ENCODE measurements around the gene TCN1.
"Not testable (repeated sequence)": the region's sequence is repeated elsewhere in the genome, so short reads cannot be mapped to it uniquely, and the experiment has no call there.

TCN1 gene

GRCh38 chr11:59847626-59848025, 18.7 kb downstream of the TCN1 start:
- in situ Hi-C loops (cut with HindIII; ENCODE audit: low pct_unique_long_range_greater_than_20kb, low sequenced_read_pairs): no loop called here
- no peak for TF ChIP-seq JUND (IDR thresholded peaks at IDR 0.05; ENCODE audit: low read depth)
- no peak for DNase-seq (ENCODE audit: low read depth in 1 of 2, low spot score in 1 of 2)

GRCh38 chr11:59846556-59846955, 19.7 kb downstream of the TCN1 start:
- no peak for TF ChIP-seq JUND (IDR thresholded peaks at IDR 0.05; ENCODE audit: low read depth)
- in situ Hi-C loops (cut with HindIII; ENCODE audit: low pct_unique_long_range_greater_than_20kb, low sequenced_read_pairs): no loop called here
- no peak for DNase-seq (ENCODE audit: low read depth in 1 of 2, low spot score in 1 of 2)

- in situ Hi-C loops (cut with HindIII; ENCODE audit: low pct_unique_long_range_greater_than_20kb, low sequenced_read_pairs): no loop called here
- no peak for DNase-seq (ENCODE audit: low read depth in 1 of 2, low spot score in 1 of 2)
- TF ChIP-seq JUND (IDR thresholded peaks at IDR 0.05; ENCODE audit: low read depth): no peak
Observed at GRCh38 chr11:59845399-59845798, 20.9 kb downstream of the TCN1 start, which contains the start of gene CBLIF. Gene CBLIF, minus strand, starts transcription at chr11:59845499. Its CDS starts 46 bp downstream, at chr11:59845453.

- DNase-seq (ENCODE audit: low read depth in 1 of 2, low spot score in 1 of 2): no peak
- in situ Hi-C loops (cut with HindIII; ENCODE audit: low pct_unique_long_range_greater_than_20kb, low sequenced_read_pairs): no loop called here
- TF ChIP-seq JUND (IDR thresholded peaks at IDR 0.05; ENCODE audit: low read depth): no peak
Observed at GRCh38 chr11:59842316-59842715, 24.0 kb downstream of the TCN1 start.

- DNase-seq (ENCODE audit: low read depth in 1 of 2, low spot score in 1 of 2): no peak
- no peak for TF ChIP-seq JUND (IDR thresholded peaks at IDR 0.05; ENCODE audit: low read depth)
- in situ Hi-C loops (cut with HindIII; ENCODE audit: low pct_unique_long_range_greater_than_20kb, low sequenced_read_pairs): no loop called here
Observed at GRCh38 chr11:59841514-59841913, 24.8 kb downstream of the TCN1 start.

- in situ Hi-C loops (cut with HindIII; ENCODE audit: low pct_unique_long_range_greater_than_20kb, low sequenced_read_pairs): no loop called here
- TF ChIP-seq JUND (IDR thresholded peaks at IDR 0.05; ENCODE audit: low read depth): no peak
Observed at GRCh38 chr11:59839615-59840014, 26.7 kb downstream of the TCN1 start.

GRCh38 chr11:59833602-59834001, 32.7 kb downstream of the TCN1 start:
- in situ Hi-C loops (cut with HindIII; ENCODE audit: low pct_unique_long_range_greater_than_20kb, low sequenced_read_pairs): no loop called here

More at GRCh38 chr11:59839615-59840014, 26.7 kb downstream of the TCN1 start:
- no peak for DNase-seq (ENCODE audit: low read depth in 1 of 2, low spot score in 1 of 2)

GRCh38 chr11:59829358-59829757, 36.9 kb downstream of the TCN1 start:
- TF ChIP-seq JUND (IDR thresholded peaks at IDR 0.05; ENCODE audit: low read depth): no peak
- no peak for DNase-seq (ENCODE audit: low read depth in 1 of 2, low spot score in 1 of 2)
- in situ Hi-C loops (cut with HindIII; ENCODE audit: low pct_unique_long_range_greater_than_20kb, low sequenced_read_pairs): no loop called here

More at GRCh38 chr11:59833602-59834001, 32.7 kb downstream of the TCN1 start:
- TF ChIP-seq JUND (IDR thresholded peaks at IDR 0.05; ENCODE audit: low read depth): no peak
- no peak for DNase-seq (ENCODE audit: low read depth in 1 of 2, low spot score in 1 of 2)

GRCh38 chr11:59822989-59823566, 43.2 kb downstream of the TCN1 start:
- no peak for TF ChIP-seq JUND (IDR thresholded peaks at IDR 0.05; ENCODE audit: low read depth)
- in situ Hi-C loops (cut with HindIII; ENCODE audit: low pct_unique_long_range_greater_than_20kb, low sequenced_read_pairs): no loop called here
- peak; percentile 30 to 85 for DNase-seq (ENCODE audit: low read depth in 1 of 2, low spot score in 1 of 2)

- in situ Hi-C loops (cut with HindIII; ENCODE audit: low pct_unique_long_range_greater_than_20kb, low sequenced_read_pairs): no loop called here
- no peak for DNase-seq (ENCODE audit: low read depth in 1 of 2, low spot score in 1 of 2)
- TF ChIP-seq JUND (IDR thresholded peaks at IDR 0.05; ENCODE audit: low read depth): no peak
Observed at GRCh38 chr11:59818572-59818971, 47.7 kb downstream of the TCN1 start.

- in situ Hi-C loops (cut with HindIII; ENCODE audit: low pct_unique_long_range_greater_than_20kb, low sequenced_read_pairs); DNase-seq (ENCODE audit: low read depth in 1 of 2, low spot score in 1 of 2): not testable (repeated sequence)
Observed at GRCh38 chr11:59816434-59816833, 49.9 kb downstream of the TCN1 start.

GRCh38 chr11:59815754-59816153, 50.5 kb downstream of the TCN1 start:
- DNase-seq (ENCODE audit: low read depth in 1 of 2, low spot score in 1 of 2): no peak
- in situ Hi-C loops (cut with HindIII; ENCODE audit: low pct_unique_long_range_greater_than_20kb, low sequenced_read_pairs): no loop called here

GRCh38 chr11:59814021-59814420, 52.3 kb downstream of the TCN1 start:
- TF ChIP-seq JUND (IDR thresholded peaks at IDR 0.05; ENCODE audit: low read depth): no peak
- in situ Hi-C loops (cut with HindIII; ENCODE audit: low pct_unique_long_range_greater_than_20kb, low sequenced_read_pairs): no loop called here
- DNase-seq (ENCODE audit: low read depth in 1 of 2, low spot score in 1 of 2): no peak

More at GRCh38 chr11:59815754-59816153, 50.5 kb downstream of the TCN1 start:
- no peak for TF ChIP-seq JUND (IDR thresholded peaks at IDR 0.05; ENCODE audit: low read depth)

- TF ChIP-seq JUND (IDR thresholded peaks at IDR 0.05; ENCODE audit: low read depth): no peak
- DNase-seq (ENCODE audit: low read depth in 1 of 2, low spot score in 1 of 2): no peak
- in situ Hi-C loops (cut with HindIII; ENCODE audit: low pct_unique_long_range_greater_than_20kb, low sequenced_read_pairs): no loop called here
Observed at GRCh38 chr11:59813364-59813763, 52.9 kb downstream of the TCN1 start.

All from T47D (cell line).